GM04504 (cell line): ENCODE measurements around the gene FAM81B.

Experiments used
- DNase-seq: peaks from one replicate; pipeline ENCODE4 v3.0.0-alpha.2; 2012; ENCODE audit warnings: low read depth

Gene FAM81B

GRCh38 chr5:95401626-95402025 is 10.5 kb downstream of the FAM81B start:
- no peak for DNase-seq

GRCh38 chr5:95403996-95404395 is 12.8 kb downstream of the FAM81B start:
- no peak for DNase-seq

- DNase-seq = no peak
These were observed 15.4 kb downstream of the FAM81B start for GRCh38 chr5:95406426-95407090.

GRCh38 chr5:95410279-95410678 is 19.1 kb downstream of the FAM81B start:
- DNase-seq = no peak

- DNase-seq = no peak
These were observed 20.3 kb downstream of the FAM81B start for GRCh38 chr5:95411474-95411873.

GRCh38 chr5:95414451-95414850 is 23.3 kb downstream of the FAM81B start:
- no peak for DNase-seq

- DNase-seq = no peak
These were observed 26.8 kb downstream of the FAM81B start for GRCh38 chr5:95417971-95418370.

- no peak for DNase-seq
These were observed 31.7 kb downstream of the FAM81B start for GRCh38 chr5:95422838-95423237.

GRCh38 chr5:95424016-95424415 is 32.9 kb downstream of the FAM81B start:
- DNase-seq = no peak

- no peak for DNase-seq
These were observed 33.4 kb downstream of the FAM81B start for GRCh38 chr5:95424526-95424925.

GRCh38 chr5:95426227-95426626 is 35.1 kb downstream of the FAM81B start:
- no peak for DNase-seq

- no peak for DNase-seq
These were observed 41.6 kb downstream of the FAM81B start for GRCh38 chr5:95432779-95433178.

GRCh38 chr5:95439801-95440493 is 48.8 kb downstream of the FAM81B start:
- DNase-seq = no peak

GRCh38 chr5:95440825-95441224 is 49.7 kb downstream of the FAM81B start:
- DNase-seq = no peak

GRCh38 chr5:95441636-95442035 is 50.5 kb downstream of the FAM81B start:
- no peak for DNase-seq

- no peak for DNase-seq
These were observed 54.3 kb downstream of the FAM81B start for GRCh38 chr5:95445442-95445841.

GRCh38 chr5:95445995-95446394 is 54.8 kb downstream of the FAM81B start:
- peak; percentile 8 for DNase-seq

- DNase-seq = no peak
These were observed 55.5 kb downstream of the FAM81B start for GRCh38 chr5:95446560-95447221.

- DNase-seq = no peak
These were observed 56.8 kb downstream of the FAM81B start for GRCh38 chr5:95447961-95448360.

- DNase-seq = no peak
These were observed 57.6 kb downstream of the FAM81B start for GRCh38 chr5:95448789-95449188.

GRCh38 chr5:95449460-95449859 is 58.3 kb downstream of the FAM81B start:
- DNase-seq = no peak

GRCh38 chr5:95454536-95454935 is 63.4 kb downstream of the FAM81B start:
- DNase-seq = no peak

- DNase-seq = no peak
These were observed 69.5 kb downstream of the FAM81B start for GRCh38 chr5:95460665-95461064.
